Breast epithelium (tissue), 3 donors: Measurements from ENCODE around the gene ZNRF2.

ENCODE experiments used
- POLR2A ChIP-seq: fragments of 450-650 bp; IDR thresholded peaks from one replicate; pipeline ENCODE4 v1.6.1; 2016; ENCODE audit warnings: antibody characterized with exemption, mild to moderate bottlenecking, moderate library complexity
- POLR2AphosphoS5 ChIP-seq, 3 donors: sonication (generic); formaldehyde crosslinking; IDR thresholded peaks; one replicate each; pipeline ENCODE4 v1.6.1; 2017; ENCODE audit warnings: antibody characterized with exemption in 3 of 3
- TF ChIP-seq, protein P1 (sequence below), 3 donors: fragments of 450-650 bp; IDR thresholded peaks; one replicate each; pipeline ENCODE4 v1.5.1; 2016 to 2017; ENCODE audit warnings: antibody characterized with exemption in 3 of 3, mild to moderate bottlenecking in 3 of 3, moderate library complexity in 3 of 3

DNA sequence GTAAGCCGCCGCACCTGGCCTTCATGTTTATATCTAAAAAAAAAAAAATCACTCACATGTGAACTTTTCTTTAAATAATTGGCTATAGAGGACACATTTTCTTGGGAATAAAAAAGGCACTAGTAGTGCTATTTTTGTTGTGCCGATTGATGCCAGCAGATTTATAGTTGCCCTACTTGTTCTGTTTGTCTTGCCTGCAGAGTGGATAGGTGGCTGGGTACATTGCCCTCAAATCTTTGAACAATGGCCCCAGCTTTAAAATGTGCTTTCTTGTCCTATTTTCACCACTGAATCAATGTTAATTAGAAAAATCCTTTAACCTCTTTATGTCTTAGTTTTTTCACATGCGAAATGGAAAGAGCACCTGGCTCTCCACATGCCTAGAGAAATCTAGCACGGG, 30.1 kb upstream of the ZNRF2 start:
- TF ChIP-seq, protein P1, sequence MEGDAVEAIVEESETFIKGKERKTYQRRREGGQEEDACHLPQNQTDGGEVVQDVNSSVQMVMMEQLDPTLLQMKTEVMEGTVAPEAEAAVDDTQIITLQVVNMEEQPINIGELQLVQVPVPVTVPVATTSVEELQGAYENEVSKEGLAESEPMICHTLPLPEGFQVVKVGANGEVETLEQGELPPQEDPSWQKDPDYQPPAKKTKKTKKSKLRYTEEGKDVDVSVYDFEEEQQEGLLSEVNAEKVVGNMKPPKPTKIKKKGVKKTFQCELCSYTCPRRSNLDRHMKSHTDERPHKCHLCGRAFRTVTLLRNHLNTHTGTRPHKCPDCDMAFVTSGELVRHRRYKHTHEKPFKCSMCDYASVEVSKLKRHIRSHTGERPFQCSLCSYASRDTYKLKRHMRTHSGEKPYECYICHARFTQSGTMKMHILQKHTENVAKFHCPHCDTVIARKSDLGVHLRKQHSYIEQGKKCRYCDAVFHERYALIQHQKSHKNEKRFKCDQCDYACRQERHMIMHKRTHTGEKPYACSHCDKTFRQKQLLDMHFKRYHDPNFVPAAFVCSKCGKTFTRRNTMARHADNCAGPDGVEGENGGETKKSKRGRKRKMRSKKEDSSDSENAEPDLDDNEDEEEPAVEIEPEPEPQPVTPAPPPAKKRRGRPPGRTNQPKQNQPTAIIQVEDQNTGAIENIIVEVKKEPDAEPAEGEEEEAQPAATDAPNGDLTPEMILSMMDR (IDR thresholded peaks at IDR 0.05) = no peak
- TF ChIP-seq POLR2A (no peak), POLR2AphosphoS5 (IDR thresholded peaks at IDR 0.05) (no peak)
